GM18520 (cell line): Measurements from ENCODE around the gene TMEM198.

Experiments
- ATAC-seq: cut with Tn5 transposase; IDR thresholded peaks from one replicate; pipeline ENCODE4 v1.9.1; 2021; ENCODE audit not compliant: unreplicated experiment

Gene TMEM198

DNA sequence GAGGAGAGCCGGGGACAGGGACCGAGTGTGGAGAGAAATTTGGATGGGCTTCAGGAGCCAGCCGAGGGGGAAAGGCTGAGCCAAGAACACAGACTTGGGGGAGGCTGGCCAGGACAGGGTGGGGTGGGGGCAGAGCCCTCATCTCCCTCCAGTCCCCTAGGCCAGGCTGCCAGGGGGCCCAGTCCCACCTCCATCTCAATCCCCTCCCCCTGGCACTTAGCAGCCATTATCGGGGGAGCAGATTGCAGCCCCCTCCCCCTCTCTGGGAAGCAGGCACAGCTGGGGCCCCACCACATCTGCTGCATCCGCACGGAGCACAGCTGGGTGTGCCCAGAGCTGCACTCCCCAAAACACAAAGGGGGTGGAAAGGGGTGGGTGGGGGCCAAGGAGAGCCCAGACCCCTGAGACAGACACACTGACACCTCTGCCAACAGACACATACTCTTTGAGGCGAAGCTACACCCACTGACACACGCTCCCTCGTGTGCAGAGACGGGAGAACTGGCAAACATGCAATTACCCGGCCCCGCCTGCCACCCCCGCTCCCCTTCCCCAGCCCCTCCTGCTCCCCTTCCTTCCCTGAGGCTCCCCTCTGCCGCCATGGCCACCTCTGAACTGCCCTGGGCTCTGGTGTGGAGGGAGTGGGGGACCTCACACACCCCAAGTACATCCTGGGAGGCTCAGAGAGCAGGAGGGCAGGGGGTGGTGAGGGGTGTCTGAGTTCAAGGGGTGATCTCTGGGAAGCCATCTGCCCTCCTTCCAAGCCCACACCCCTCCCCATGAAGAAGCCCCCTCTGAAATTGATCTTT lies 34.7 kb upstream of the TMEM198 start:
- ATAC-seq = no peak

DNA sequence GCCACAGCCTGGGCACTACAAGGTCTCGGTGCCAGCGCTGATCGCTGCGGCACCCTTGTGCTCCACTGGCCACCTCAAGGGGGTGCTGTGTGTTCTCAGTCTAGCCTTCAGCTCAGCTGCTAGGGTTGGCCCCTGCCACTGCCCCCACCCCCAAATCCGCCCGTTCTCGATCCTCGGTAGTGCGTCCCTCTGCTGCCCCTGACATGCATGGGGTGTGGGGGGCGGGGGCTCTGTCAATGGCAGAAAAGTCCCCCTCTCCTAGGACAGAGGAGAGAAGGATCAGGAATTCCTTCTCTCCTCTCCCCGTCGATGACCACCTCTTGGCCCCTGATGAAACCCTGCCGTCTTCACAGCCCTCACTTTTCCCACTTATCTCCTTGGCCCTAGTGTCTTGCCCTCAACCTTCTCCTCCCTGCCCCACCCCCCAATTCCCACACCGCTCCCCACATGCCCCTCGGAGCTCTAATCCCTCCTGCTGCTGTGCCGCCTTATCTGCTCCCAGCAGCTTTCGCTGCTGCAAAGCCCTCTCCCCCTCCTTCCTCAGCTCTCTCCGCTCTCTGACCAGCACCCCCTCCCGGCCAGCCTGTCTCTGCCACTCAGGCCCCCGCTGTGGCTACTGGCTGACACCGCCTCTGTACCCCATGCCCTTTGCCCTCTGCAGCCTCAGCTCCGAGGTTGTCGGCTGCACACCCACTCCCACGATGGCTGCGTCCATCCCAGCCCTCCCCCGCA lies 33.9 kb upstream of the TMEM198 start:
- no peak for ATAC-seq

DNA sequence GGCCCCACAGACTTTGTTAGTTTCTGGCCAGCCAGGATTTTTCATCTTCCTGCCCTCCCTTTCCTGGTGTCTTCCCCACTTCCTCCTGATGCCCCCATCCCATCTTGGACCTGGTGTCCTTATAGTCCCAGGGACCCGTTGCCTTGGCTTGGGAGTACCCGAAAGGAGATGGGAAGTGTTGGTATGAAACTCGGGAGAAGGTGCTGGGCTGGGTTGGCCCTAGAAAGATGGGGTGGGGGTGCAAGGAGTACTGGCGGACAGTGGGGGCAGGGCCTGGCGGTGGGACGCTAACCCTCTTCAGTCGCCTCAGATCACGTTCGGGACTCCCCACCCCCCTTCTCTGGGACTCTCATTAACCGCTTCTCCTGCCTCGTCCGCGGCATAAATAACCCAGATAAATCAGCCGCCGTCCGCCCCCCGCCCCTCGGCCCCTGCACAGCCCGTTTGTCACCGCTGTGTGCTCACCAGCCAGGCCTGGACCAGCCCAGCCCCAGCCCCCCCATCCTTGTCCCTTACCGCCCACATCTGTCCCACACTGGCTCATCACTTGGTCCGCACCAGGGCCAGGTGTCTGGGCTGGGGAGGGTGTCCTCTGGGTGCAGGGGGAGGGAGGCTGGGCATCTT lies 33.2 kb upstream of the TMEM198 start:
- ATAC-seq = no peak

DNA sequence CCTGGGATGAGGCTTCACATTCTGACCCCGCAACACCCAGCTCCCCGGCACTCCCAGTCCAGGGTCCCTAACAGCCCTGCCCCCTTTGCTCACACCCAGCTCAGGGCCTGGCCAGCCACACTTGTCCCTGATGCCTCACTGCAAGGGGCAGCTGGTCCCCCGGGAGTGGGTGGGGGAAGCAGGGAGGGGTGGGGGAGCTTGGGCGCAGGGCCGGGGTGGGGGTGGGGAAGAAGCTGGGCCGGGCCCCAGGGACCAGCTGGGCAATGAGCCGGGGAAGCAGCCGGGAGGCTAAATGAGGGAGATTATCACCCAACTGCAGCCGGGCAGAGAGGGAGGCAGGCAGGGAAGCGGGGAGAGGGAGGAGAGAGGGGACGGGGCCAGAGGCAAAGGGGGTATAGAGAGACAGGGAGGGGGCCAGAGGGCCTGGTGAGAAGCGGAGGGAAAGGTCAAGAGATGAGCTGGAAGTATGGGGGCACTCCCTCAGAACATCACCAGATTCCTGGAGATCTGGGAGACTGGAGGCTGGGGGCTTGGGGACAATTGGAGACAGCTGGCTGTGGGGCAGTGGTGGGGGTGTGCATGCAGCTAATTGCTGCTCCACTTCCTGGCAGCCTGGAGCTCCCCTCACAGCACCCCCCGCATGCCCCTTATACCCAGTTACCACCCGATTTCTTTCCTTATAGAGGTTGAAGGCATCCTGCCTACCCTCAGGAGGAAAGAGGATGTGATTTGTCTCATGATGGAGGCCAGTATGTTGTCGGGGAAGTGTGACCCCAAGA lies 32.1 kb upstream of the TMEM198 start:
- ATAC-seq = no peak

GRCh38 chr2:219512524-219513216 lies 31.2 kb upstream of the TMEM198 start:
- ATAC-seq = no peak

- ATAC-seq = no peak
Observed at GRCh38 chr2:219513787-219514186, 30.0 kb upstream of the TMEM198 start.

DNA sequence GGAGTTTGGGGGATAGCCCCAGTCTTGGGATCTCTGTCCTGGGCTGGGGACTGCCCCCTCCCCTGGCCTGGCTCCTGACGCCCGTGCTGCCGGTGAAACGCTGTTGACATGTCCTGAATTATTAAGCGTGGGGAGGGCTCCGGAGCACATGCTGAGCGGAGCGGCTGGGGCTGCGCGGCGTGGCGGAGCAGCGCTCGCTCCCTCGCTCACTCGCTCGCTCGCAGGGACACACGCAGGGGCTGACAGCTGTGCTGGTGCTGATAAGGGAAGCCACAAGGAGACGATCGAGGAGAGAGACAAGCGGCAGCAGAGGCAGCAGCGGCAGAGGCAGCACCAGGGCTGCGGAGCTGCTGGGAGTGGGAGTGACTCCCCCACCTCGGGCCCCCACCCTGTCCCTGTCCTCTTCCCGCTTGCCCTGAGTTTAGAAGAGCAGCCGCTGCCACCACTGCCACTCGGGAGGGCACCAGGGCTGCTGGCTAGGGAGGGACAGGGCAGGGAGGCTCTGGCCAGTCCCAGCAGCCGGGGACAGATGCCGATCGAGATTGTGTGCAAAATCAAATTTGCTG lies 29.5 kb upstream of the TMEM198 start, which contains the start of gene ASIC4:
Gene ASIC4 (plus strand): TSS at position 287 of the 566 bp plus-strand sequence. CDS start 243 bp downstream, at position 530.
- ATAC-seq = no peak

DNA sequence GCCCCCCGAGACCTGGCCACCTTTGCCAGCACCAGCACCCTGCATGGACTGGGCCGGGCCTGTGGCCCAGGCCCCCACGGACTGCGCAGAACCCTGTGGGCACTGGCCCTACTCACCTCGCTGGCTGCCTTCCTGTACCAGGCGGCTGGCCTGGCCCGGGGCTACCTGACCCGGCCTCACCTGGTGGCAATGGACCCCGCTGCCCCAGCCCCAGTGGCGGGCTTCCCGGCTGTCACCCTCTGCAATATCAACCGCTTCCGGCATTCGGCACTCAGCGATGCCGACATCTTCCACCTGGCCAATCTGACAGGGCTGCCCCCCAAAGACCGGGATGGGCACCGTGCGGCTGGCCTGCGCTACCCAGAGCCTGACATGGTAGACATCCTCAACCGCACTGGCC lies 29.0 kb upstream of the TMEM198 start:
- no peak for ATAC-seq

- no peak for ATAC-seq
Observed at GRCh38 chr2:219515874-219516629, 27.8 kb upstream of the TMEM198 start.

- ATAC-seq = no peak
Observed at GRCh38 chr2:219516888-219517287, 26.9 kb upstream of the TMEM198 start.

- no peak for ATAC-seq
Observed at GRCh38 chr2:219517954-219518778, 25.7 kb upstream of the TMEM198 start.

GRCh38 chr2:219519526-219519916 lies 24.3 kb upstream of the TMEM198 start:
- no peak for ATAC-seq

DNA sequence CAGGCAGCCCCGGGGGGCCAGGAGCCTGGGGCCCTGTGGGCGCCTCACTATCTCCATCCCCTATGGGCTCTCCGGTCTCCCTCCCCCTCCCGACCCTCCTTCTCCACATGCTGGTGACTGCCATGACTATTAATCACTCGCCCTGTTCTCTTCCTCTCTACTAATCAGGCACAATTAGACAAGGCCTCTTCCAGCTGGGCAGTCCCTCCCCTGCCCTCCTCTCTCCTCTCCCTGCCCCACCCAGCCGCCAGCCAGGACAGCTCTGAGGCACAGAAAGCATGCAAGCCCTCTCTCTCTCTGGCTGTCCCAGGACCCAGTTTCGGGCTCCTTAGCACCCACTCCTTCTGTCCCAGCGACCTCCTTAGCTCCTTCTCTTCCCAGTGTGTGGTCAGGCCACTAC lies 23.7 kb upstream of the TMEM198 start:
- no peak for ATAC-seq

GRCh38 chr2:219521066-219521880 lies 22.6 kb upstream of the TMEM198 start:
- no peak for ATAC-seq

DNA sequence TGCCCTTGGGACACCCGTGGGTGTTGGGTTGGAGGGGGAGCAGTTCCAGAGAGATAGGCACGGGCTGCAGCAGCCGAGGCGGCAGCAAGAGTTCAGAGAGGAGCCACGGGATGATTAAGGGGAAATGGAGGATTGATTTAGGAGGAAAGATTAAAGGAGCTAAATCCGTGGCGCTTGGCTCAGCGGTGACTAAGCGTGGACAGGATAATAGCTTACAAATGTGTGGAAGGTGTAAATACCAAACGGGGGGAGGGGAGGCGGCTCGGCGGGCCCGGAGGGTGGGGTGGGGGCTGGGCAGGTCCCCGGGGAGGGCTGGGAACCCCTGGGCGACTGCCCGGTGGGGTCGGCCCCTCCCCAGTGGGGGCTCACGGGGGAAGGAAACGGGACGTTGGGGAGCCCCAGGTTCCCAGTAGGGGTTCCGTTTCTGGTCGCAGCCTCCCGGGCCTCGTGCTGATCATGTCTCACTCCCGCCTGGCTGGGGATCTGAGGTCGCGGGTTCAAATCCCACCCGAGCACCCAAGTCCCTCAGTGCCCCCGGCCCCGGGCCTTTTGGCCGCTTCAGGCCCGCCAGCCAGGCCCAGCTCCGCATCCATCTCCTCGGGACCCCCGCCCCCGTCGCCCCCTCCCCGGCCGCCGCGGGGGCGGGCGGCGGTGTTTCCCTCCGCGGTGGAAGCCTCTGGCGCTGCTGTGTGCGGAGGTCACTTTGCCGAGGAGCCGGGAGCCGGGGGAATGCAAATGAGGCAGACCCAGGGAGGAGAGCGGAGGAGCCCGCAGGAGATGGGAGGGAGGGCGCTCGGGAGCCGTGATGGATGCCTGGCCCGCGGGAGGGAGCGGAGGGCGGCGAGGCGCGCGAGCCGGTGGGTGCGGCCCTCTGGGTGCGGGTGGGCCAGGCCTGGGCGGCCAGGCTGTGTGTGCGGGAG lies 21.5 kb upstream of the TMEM198 start:
- ATAC-seq = no peak

DNA sequence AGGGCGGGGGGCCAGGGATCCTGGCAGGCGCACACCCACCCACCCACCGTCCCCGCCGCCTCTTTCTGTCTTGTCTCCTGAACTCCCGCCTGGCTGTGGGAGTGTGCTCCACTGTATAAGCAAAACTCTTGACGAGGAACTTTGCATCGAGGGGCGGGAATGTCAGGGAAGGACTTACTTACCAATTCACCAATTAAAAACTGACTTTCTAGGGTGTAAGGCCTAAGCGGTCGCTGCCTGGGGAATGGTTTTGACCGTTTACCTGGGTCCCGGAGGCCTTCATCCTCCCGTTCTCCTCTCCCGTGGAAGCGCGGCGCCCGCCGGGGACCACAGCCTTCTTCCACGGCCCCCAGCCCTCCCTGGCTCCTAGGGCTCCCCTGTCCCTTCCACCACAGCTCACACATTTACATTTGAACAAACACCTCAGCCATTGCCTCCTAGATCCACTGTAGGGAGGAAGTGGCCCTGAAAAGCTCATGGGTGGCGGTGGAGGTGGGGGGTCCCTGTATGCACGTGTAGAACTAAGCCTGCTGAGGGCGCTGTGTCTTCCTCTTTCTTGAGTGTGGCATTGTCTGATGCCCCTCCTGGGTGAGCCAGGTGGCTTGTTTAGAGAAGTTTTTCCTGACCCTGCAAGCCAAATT lies 20.7 kb upstream of the TMEM198 start:
- no peak for ATAC-seq
